ENCODE data around the gene ZNF296. TPM values are rescaled to one million over a fixed set of nuclear protein-coding genes. Genes with fewer than 3 reads are reported as not detected.
A peak's percentile ranks its signal among the peaks of the same experiment; 100 is the strongest.
"Not testable (repeated sequence)": the region's sequence is repeated elsewhere in the genome, so short reads cannot be mapped to it uniquely, and the experiment has no call there.

ZNF296 gene
- total and polyA plus RNA-seq, 4 experiments from 2014 or later = 0.98 to 3.2 (median 1.8) TPM

GRCh38 chr19:45119582-45119981, 43.3 kb upstream of the ZNF296 start:
- H3K27me3 Mint-ChIP-seq = no peaks in the 10 kb centered on the region
- peak overlapping the region in 1 of 7 donors; percentile 68 for H3K27ac Mint-ChIP-seq
- no peaks in the 10 kb centered on the region for H3K36me3 ChIP-seq (ENCODE audit: insufficient read depth, low read length)
- H3K27ac ChIP-seq (ENCODE audit: low read depth, low read length) = no peak overlapping the region
- no peaks in the 10 kb centered on the region for H3K36me3 Mint-ChIP-seq
- peak in 1 of 5 donors; percentile 9 for DNase-seq
- CTCF ChIA-PET (ENCODE audit: partially characterized antibody) = interaction anchor here (0.6 kb wide), 1 partner anchor 15 kb away, joined by 4 read pairs; no protein-coding TSS in a partner anchor
- H3K27me3 ChIP-seq (ENCODE audit: insufficient read depth, low read length) = no peaks in the 10 kb centered on the region
- H3K4me1 Mint-ChIP-seq = peaks cover 27 to 64% (median 47%) of the 10 kb centered on the region in 4 donors
- H3K4me1 ChIP-seq (ENCODE audit: insufficient read depth, low read length) = peaks cover 39% of the 10 kb centered on the region
- H3K4me3 Mint-ChIP-seq = no peak overlapping the region
- POLR2A ChIA-PET (ENCODE audit: partially characterized antibody) = no interaction called here
- H3K9me3 Mint-ChIP-seq = peaks cover 0 to 1% (median 0%) of the 10 kb centered on the region in 8 donors
- no peak overlapping the region for H3K4me3 ChIP-seq (ENCODE audit: low read length in 2 of 2)
- intact Hi-C loops (cut with micrococcal nuclease) = no loop called here
- H3K9me3 ChIP-seq (ENCODE audit: control insufficient read depth in 1 of 2, low read length in 2 of 2) = no peaks in the 10 kb centered on the region

GRCh38 chr19:45118591-45119355, 42.5 kb upstream of the ZNF296 start:
- H3K27ac ChIP-seq (ENCODE audit: low read depth, low read length); H3K36me3 ChIP-seq (ENCODE audit: insufficient read depth, low read length); H3K4me3 Mint-ChIP-seq; H3K36me3 Mint-ChIP-seq; H3K9me3 ChIP-seq (ENCODE audit: control insufficient read depth in 1 of 2, low read length in 2 of 2); POLR2A ChIA-PET (ENCODE audit: partially characterized antibody); H3K9me3 Mint-ChIP-seq; H3K27ac Mint-ChIP-seq; H3K4me3 ChIP-seq (ENCODE audit: low read length in 2 of 2); H3K27me3 ChIP-seq (ENCODE audit: insufficient read depth, low read length); intact Hi-C loops (cut with micrococcal nuclease); H3K27me3 Mint-ChIP-seq: not testable (repeated sequence)
- DNase-seq = peak in 1 of 5 donors; percentile 19
- CTCF ChIA-PET (ENCODE audit: partially characterized antibody) = interaction anchor here (2.3 kb wide), 1 partner anchor 7 kb away, joined by 8 read pairs; no protein-coding TSS in a partner anchor
- peaks cover 39% of the 10 kb centered on the region for H3K4me1 ChIP-seq (ENCODE audit: insufficient read depth, low read length)
- H3K4me1 Mint-ChIP-seq = peaks cover 29 to 60% (median 46%) of the 10 kb centered on the region in 4 donors

GRCh38 chr19:45118106-45118505, 41.8 kb upstream of the ZNF296 start:
- intact Hi-C loops (cut with micrococcal nuclease) = no loop called here
- peaks cover 0 to 1% (median 0%) of the 10 kb centered on the region in 8 donors for H3K9me3 Mint-ChIP-seq
- H3K4me1 Mint-ChIP-seq = peaks cover 29 to 60% (median 45%) of the 10 kb centered on the region in 4 donors
- H3K36me3 ChIP-seq (ENCODE audit: insufficient read depth, low read length) = no peaks in the 10 kb centered on the region
- H3K27me3 Mint-ChIP-seq = no peaks in the 10 kb centered on the region
- CTCF ChIA-PET (ENCODE audit: partially characterized antibody) = interaction anchor here (0.7 to 2.3 kb wide), 3 partner anchors 8 to 60 kb away, joined by 3 to 8 read pairs (median 3); partner anchors contain the start of genes BLOC1S3 and TRAPPC6A
- H3K27me3 ChIP-seq (ENCODE audit: insufficient read depth, low read length) = no peaks in the 10 kb centered on the region
- H3K4me3 Mint-ChIP-seq = no peak overlapping the region
- no peak overlapping the region for H3K4me3 ChIP-seq (ENCODE audit: low read length in 2 of 2)
- no peak overlapping the region for H3K27ac ChIP-seq (ENCODE audit: low read depth, low read length)
- peak overlapping the region in 3 of 7 donors; percentile 10 to 18 (median 17) for H3K27ac Mint-ChIP-seq
- peaks cover 39% of the 10 kb centered on the region for H3K4me1 ChIP-seq (ENCODE audit: insufficient read depth, low read length)
- DNase-seq = peak in 1 of 5 donors; percentile 16
- H3K36me3 Mint-ChIP-seq = no peaks in the 10 kb centered on the region
- POLR2A ChIA-PET (ENCODE audit: partially characterized antibody) = no interaction called here
- no peaks in the 10 kb centered on the region for H3K9me3 ChIP-seq (ENCODE audit: control insufficient read depth in 1 of 2, low read length in 2 of 2)

GRCh38 chr19:45117671-45118070, 41.4 kb upstream of the ZNF296 start:
- Histone ChIP-seq H3K4me1 (ENCODE audit: insufficient read depth, low read length) (peaks cover 39% of the 10 kb centered on the region), H3K27ac (ENCODE audit: low read depth, low read length) (no peak overlapping the region), H3K36me3 (ENCODE audit: insufficient read depth, low read length) (no peaks in the 10 kb centered on the region), H3K27me3 (ENCODE audit: insufficient read depth, low read length) (no peaks in the 10 kb centered on the region), H3K9me3 (ENCODE audit: control insufficient read depth in 1 of 2, low read length in 2 of 2) (no peaks in the 10 kb centered on the region), H3K4me3 (ENCODE audit: low read length in 2 of 2) (no peak overlapping the region)
- H3K27ac Mint-ChIP-seq = peak overlapping the region in 2 of 7 donors; percentile 18 to 66
- H3K36me3 Mint-ChIP-seq = no peaks in the 10 kb centered on the region
- H3K9me3 Mint-ChIP-seq = peaks cover 0 to 1% (median 0%) of the 10 kb centered on the region in 8 donors
- H3K4me1 Mint-ChIP-seq = peaks cover 29 to 62% (median 45%) of the 10 kb centered on the region in 4 donors
- H3K27me3 Mint-ChIP-seq = no peaks in the 10 kb centered on the region
- no peak for DNase-seq
- POLR2A ChIA-PET (ENCODE audit: partially characterized antibody) = interaction anchor here (1.2 kb wide), 1 partner anchor 61 kb away, joined by 3 read pairs; the partner anchor contains the start of genes BLOC1S3 and TRAPPC6A
- CTCF ChIA-PET (ENCODE audit: partially characterized antibody) = interaction anchor here (0.7 to 2.3 kb wide), 3 partner anchors 8 to 61 kb away, joined by 3 to 8 read pairs (median 3); partner anchors contain the start of genes BLOC1S3 and TRAPPC6A
- H3K4me3 Mint-ChIP-seq = peak overlapping the region in 3 of 8 donors; percentile 56 to 64 (median 57)
- intact Hi-C loops (cut with micrococcal nuclease) = no loop called here

GRCh38 chr19:45117167-45117594, 40.9 kb upstream of the ZNF296 start:
- H3K4me1 Mint-ChIP-seq = peaks cover 26 to 64% (median 43%) of the 10 kb centered on the region in 4 donors
- H3K27ac ChIP-seq (ENCODE audit: low read depth, low read length) = no peak overlapping the region
- no peaks in the 10 kb centered on the region for H3K27me3 ChIP-seq (ENCODE audit: insufficient read depth, low read length)
- peak overlapping the region in 7 of 8 donors; percentile 53 to 75 (median 64) for H3K4me3 Mint-ChIP-seq
- H3K36me3 ChIP-seq (ENCODE audit: insufficient read depth, low read length) = no peaks in the 10 kb centered on the region
- ChIA-PET CTCF (ENCODE audit: partially characterized antibody) (interaction anchor here (0.7 to 2.3 kb wide), 3 partner anchors 9 to 61 kb away, joined by 3 to 8 read pairs (median 3); partner anchors contain the start of genes BLOC1S3 and TRAPPC6A), POLR2A (ENCODE audit: partially characterized antibody) (interaction anchor here (1.2 kb wide), 1 partner anchor 61 kb away, joined by 3 read pairs; the partner anchor contains the start of genes BLOC1S3 and TRAPPC6A)
- no peaks in the 10 kb centered on the region for H3K9me3 ChIP-seq (ENCODE audit: control insufficient read depth in 1 of 2, low read length in 2 of 2)
- H3K4me1 ChIP-seq (ENCODE audit: insufficient read depth, low read length) = peaks cover 39% of the 10 kb centered on the region
- H3K27ac Mint-ChIP-seq = peak overlapping the region in 4 of 7 donors; percentile 6 to 88 (median 70)
- H3K27me3 Mint-ChIP-seq = no peaks in the 10 kb centered on the region
- peak; percentile 6 to 37 (median 19) for DNase-seq
- no peaks in the 10 kb centered on the region for H3K36me3 Mint-ChIP-seq
- H3K4me3 ChIP-seq (ENCODE audit: low read length in 2 of 2) = no peak overlapping the region
- H3K9me3 Mint-ChIP-seq = peaks cover 0 to 1% (median 0%) of the 10 kb centered on the region in 8 donors
- intact Hi-C loops (cut with micrococcal nuclease) = no loop called here

- H3K27me3 ChIP-seq (ENCODE audit: insufficient read depth, low read length) = no peaks in the 10 kb centered on the region
- H3K9me3 Mint-ChIP-seq = peaks cover 0 to 1% (median 0%) of the 10 kb centered on the region in 8 donors
- H3K36me3 ChIP-seq (ENCODE audit: insufficient read depth, low read length) = no peaks in the 10 kb centered on the region
- peak overlapping the region in 2 of 7 donors; percentile 22 to 51 for H3K27ac Mint-ChIP-seq
- peak overlapping the region in 1 of 8 donors; percentile 15 for H3K4me3 Mint-ChIP-seq
- no peaks in the 10 kb centered on the region for H3K36me3 Mint-ChIP-seq
- H3K4me1 ChIP-seq (ENCODE audit: insufficient read depth, low read length) = peaks cover 32% of the 10 kb centered on the region
- no peak overlapping the region for H3K27ac ChIP-seq (ENCODE audit: low read depth, low read length)
- no peaks in the 10 kb centered on the region for H3K9me3 ChIP-seq (ENCODE audit: control insufficient read depth in 1 of 2, low read length in 2 of 2)
- H3K4me1 Mint-ChIP-seq = peaks cover 23 to 55% (median 36%) of the 10 kb centered on the region in 4 donors
- DNase-seq = peak in 1 of 5 donors; percentile 25
- no peak overlapping the region for H3K4me3 ChIP-seq (ENCODE audit: low read length in 2 of 2)
- ChIA-PET POLR2A (ENCODE audit: partially characterized antibody) (interaction anchor here (1.1 to 1.2 kb wide), 2 partner anchors 36 to 63 kb away, joined by 3 read pairs; partner anchors contain the start of genes BLOC1S3 and TRAPPC6A), CTCF (ENCODE audit: partially characterized antibody) (interaction anchor here (2.3 kb wide), 1 partner anchor 10 kb away, joined by 8 read pairs; no protein-coding TSS in a partner anchor)
- no peaks in the 10 kb centered on the region for H3K27me3 Mint-ChIP-seq
- intact Hi-C loops (cut with micrococcal nuclease) = no loop called here
Observed at GRCh38 chr19:45115809-45116615, 39.7 kb upstream of the ZNF296 start.
